Endothelial cell of umbilical vein (primary cell): ENCODE measurements around the gene TRAPPC12. TPM values are rescaled to one million over a fixed set of nuclear protein-coding genes. Genes with fewer than 3 reads are reported as not detected.

Experiments
- BruUV-seq: library from RNA; stranded (reverse); fragments of 400-500 nt; replicated peaks from 2 replicates; lab custom pipeline; 2021; lab: Mats Ljungman, UMichigan
- CTCF ChIA-PET: fragments of 300-600, 350-600 bp; sonication (Branson Sonifier 250); formaldehyde crosslinking; loops from one replicate; lab custom pipeline; 2021; ENCODE audit warnings: antibody characterized with exemption, inconsistent platforms; lab: Charles Lee
- POLR2A ChIA-PET: fragments of 300-600, 350-600 bp; sonication (Branson Sonifier 250); formaldehyde crosslinking; loops from one replicate; lab custom pipeline; 2021; ENCODE audit warnings: antibody characterized with exemption, inconsistent platforms; lab: Charles Lee
- DNase-seq: peaks from one replicate; pipeline ENCODE4 v3.0.0-alpha.2; 2011; ENCODE audit warnings: low read depth, low spot score
- FAIRE-seq: peaks from 2 replicates; lab custom pipeline; 2011; peaks lifted over from hg19 to GRCh38; lab: Jason Lieb, UNC
- H2AFZ ChIP-seq: 2 replicates; pipeline ENCODE4 v1.6.0; 2012; ENCODE audit warnings: low read depth, low read length, control low read depth, inconsistent platforms
- H3K27ac ChIP-seq: 2 replicates; pipeline ENCODE4 v1.5.1; 2011; ENCODE audit warnings: low read depth, mild to moderate bottlenecking, control low read depth, low read length, moderate library complexity; ENCODE audit not compliant: insufficient read depth
- H3K27me3 ChIP-seq, 2 experiments: 2 replicates each; pipeline versions ENCODE4 v1.6.0 to v1.6.1; 2011; ENCODE audit warnings: low read length in 2 of 2, mixed read lengths in 1 of 2; ENCODE audit not compliant: control insufficient read depth in 2 of 2, insufficient read depth in 2 of 2
- H3K36me3 ChIP-seq, 2 experiments: 2 replicates in 1 of 2; 3 replicates in 1 of 2; pipeline ENCODE4 v1.5.1; 2011; ENCODE audit warnings: low read length in 2 of 2, mild to moderate bottlenecking in 1 of 2, moderate library complexity in 1 of 2; ENCODE audit not compliant: control insufficient read depth in 2 of 2, insufficient read depth in 2 of 2; ENCODE audit errors: extremely low read depth in 1 of 2
- H3K4me1 ChIP-seq: 3 replicates; pipeline ENCODE4 v1.5.1; 2011; ENCODE audit warnings: mild to moderate bottlenecking, low read length; ENCODE audit not compliant: control insufficient read depth, insufficient read depth; ENCODE audit errors: extremely low read depth
- H3K4me2 ChIP-seq: 2 replicates; pipeline ENCODE4 v1.6.1; 2011; ENCODE audit warnings: low read length, control low read depth, mixed read lengths; ENCODE audit not compliant: insufficient read depth
- H3K4me3 ChIP-seq, 3 experiments: fragments of 200-600 bp in 1 of 3; sonication (generic), shearing (Covaris generic) in 1 of 3; replicated peaks in 1 of 3; 2 replicates each; pipeline ENCODE4 v1.5.1; 2011 to 2016; ENCODE audit warnings: control low read depth in 3 of 3, low read length in 3 of 3, mild to moderate bottlenecking in 2 of 3, inconsistent platforms in 1 of 3, low read depth in 1 of 3, moderate library complexity in 1 of 3; ENCODE audit not compliant: insufficient read depth in 1 of 3
- H3K79me2 ChIP-seq: 2 replicates; pipeline ENCODE4 v1.6.0; 2012; ENCODE audit warnings: low read length, inconsistent platforms; ENCODE audit not compliant: control insufficient read depth, insufficient read depth
- H3K9ac ChIP-seq: replicated peaks from 2 replicates; pipeline ENCODE3; 2011; ENCODE audit warnings: low read length, control low read depth; ENCODE audit not compliant: insufficient read depth; ENCODE audit errors: extremely low read depth
- H3K9me1 ChIP-seq: replicated peaks from 3 replicates; pipeline ENCODE4 v1.6.0; 2011; ENCODE audit warnings: mild to moderate bottlenecking, low read length; ENCODE audit not compliant: control insufficient read depth, insufficient read depth; ENCODE audit errors: extremely low read depth
- H3K9me3 ChIP-seq: replicated peaks from 2 replicates; pipeline ENCODE4 v1.5.1; 2012; ENCODE audit warnings: low read length, inconsistent platforms; ENCODE audit not compliant: control insufficient read depth, insufficient read depth
- H4K20me1 ChIP-seq: replicated peaks from 2 replicates; pipeline ENCODE3; 2011; ENCODE audit warnings: mild to moderate bottlenecking, low read length; ENCODE audit not compliant: control insufficient read depth, insufficient read depth; ENCODE audit errors: extremely low read depth
- EZH2 ChIP-seq: IDR thresholded peaks from 2 replicates; pipeline ENCODE4 v1.6.1; 2012; ENCODE audit warnings: borderline replicate concordance, low read depth, mild to moderate bottlenecking, moderate library complexity, low read length, inconsistent platforms; ENCODE audit not compliant: severe bottlenecking
- FOS ChIP-seq: IDR thresholded peaks from 2 replicates; pipeline ENCODE4 v1.6.1; 2011; ENCODE audit warnings: mild to moderate bottlenecking, low read length, moderate library complexity, borderline replicate concordance; ENCODE audit not compliant: insufficient read depth
- GATA2 ChIP-seq: IDR thresholded peaks from 2 replicates; pipeline ENCODE4 v1.7.0; 2011; ENCODE audit warnings: low read depth, mild to moderate bottlenecking, moderate library complexity, mixed read lengths, low read length; ENCODE audit not compliant: insufficient read length, insufficient read depth
- JUN ChIP-seq: IDR thresholded peaks from 2 replicates; pipeline ENCODE4 v1.6.1; 2011; ENCODE audit warnings: borderline replicate concordance, low read depth; ENCODE audit not compliant: insufficient read length, insufficient read depth
- MYC ChIP-seq: IDR thresholded peaks from one replicate; pipeline ENCODE4 v1.6.1; 2011; ENCODE audit warnings: mild to moderate bottlenecking, low read depth, low read length
- POLR2A ChIP-seq: IDR thresholded peaks from 2 replicates; pipeline ENCODE4 v1.6.1; 2012; ENCODE audit warnings: low read depth, mild to moderate bottlenecking, control low read depth, low read length
- POLR2AphosphoS5 ChIP-seq: IDR thresholded peaks from 2 replicates; pipeline ENCODE4 v1.6.1; 2012; ENCODE audit warnings: low read depth, mild to moderate bottlenecking, control low read depth, low read length, moderate library complexity; ENCODE audit not compliant: insufficient read depth
- dilution Hi-C: fragments of 300-500 bp; cut with MboI; formaldehyde crosslinking; loops from one replicate; pipeline ENCODE4 v1.15.0; 2019; ENCODE audit warnings: low sequenced_read_pairs; ENCODE audit not compliant: extremely low pct_ligation_motif_present
- intact Hi-C: fragments of 100-400 bp; cut with micrococcal nuclease; formaldehyde crosslinking; loops from one replicate; pipeline ENCODE4 v1.10.0; 2022
- polyA plus RNA-seq, 4 experiments: library from polyadenylated mRNA; depleted of rRNA in 3 of 4; stranded (reverse) in 3 of 4; unstranded in 1 of 4; fragments of >200 nt; gene quantifications; 2 replicates each; pipeline versions ENCODE4 v1.2.1 to v1.2.3, GENCODE V29; 2011 to 2012; ENCODE audit warnings: missing spikeins in 1 of 4
- total RNA-seq: library from RNA; stranded (reverse); gene quantifications from 2 replicates; pipeline ENCODE4 v1.2.3, GENCODE V29; 2021
- TF ChIP-seq, protein P1 (sequence below), 2 donors: IDR thresholded peaks; 1 replicate in 1 of 2; 2 replicates in 1 of 2; pipeline ENCODE4 v1.5.1; 2011; ENCODE audit warnings: low read length in 2 of 2, mild to moderate bottlenecking in 2 of 2, moderate library complexity in 2 of 2, control low read depth in 1 of 2, inconsistent platforms in 1 of 2, low read depth in 1 of 2; ENCODE audit not compliant: insufficient read depth in 1 of 2; ENCODE audit errors: extremely low read depth in 1 of 2
- TF ChIP-seq, protein P2 (sequence below): IDR thresholded peaks from 2 replicates; pipeline ENCODE4 v1.6.1; 2011; ENCODE audit not compliant: insufficient read depth, insufficient read length

Gene TRAPPC12
- total and polyA plus RNA-seq, 2 donors (not counting 3 experiments of a cell fraction or from before 2014, with no cell fraction given): 47.5 to 81.5 TPM

DNA sequence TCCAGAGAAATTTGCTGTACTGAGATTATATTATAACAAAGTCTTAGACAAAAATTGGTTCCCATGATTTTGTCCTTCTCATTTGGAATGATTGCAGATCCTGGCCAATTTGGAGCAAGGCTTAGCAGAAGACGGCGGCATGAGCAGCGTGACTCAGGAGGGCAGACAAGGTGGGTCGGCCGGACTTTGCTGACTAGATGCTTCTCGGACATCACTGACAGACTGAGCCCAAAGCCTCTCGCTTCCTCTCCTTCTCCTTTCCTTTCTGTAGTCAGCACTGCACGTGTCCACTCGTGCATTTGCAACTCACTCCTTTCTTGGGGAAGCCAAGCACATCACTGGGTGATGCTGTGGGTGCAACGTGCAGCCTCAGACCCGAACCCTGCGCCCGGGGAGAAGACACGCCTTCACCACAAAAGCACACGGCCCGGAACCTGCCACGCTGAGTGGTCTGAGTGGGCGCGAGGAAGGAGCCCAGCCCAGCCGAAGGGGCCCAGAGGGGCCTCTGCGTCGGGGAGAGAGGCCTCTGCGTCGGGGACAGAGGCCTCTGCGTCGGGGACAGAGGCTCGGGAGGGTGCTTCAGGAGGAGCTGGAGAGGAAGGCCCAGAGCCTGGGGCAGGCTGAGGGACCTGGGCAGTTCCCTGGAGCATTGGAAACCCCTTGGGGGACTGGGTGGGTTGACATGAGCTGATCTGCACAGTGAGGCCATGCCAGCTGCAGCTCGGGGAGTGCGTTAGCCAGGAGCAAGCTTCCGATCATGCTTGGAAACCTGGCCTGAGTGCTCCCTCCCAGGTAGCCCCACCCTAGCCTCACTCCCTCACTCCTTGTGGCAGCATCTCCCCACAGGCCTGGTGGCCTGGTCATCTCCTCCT, 78.3 kb downstream of the TRAPPC12 start:
- ChIA-PET POLR2A (no interaction called here), CTCF (interaction anchor here (1.7 kb wide), 1 partner anchor 34 kb away, joined by 4 read pairs; no protein-coding TSS in a partner anchor)
- Histone ChIP-seq H3K9me3 (no peaks in the 10 kb centered on the region), H3K36me3 (peaks cover 2 to 10% of the 10 kb centered on the region in 2 experiments), H3K27me3 (no peaks in the 10 kb centered on the region), H3K79me2 (no peaks in the 10 kb centered on the region), H3K4me1 (peaks cover 3% of the 10 kb centered on the region), H3K4me3 (no peak overlapping the region), H3K9me1 (no peaks in the 10 kb centered on the region), H2AFZ (no peak overlapping the region), H4K20me1 (no peaks in the 10 kb centered on the region), H3K9ac (no peak overlapping the region), H3K27ac (no peak overlapping the region), H3K4me2 (no peak overlapping the region)
- intact Hi-C loops (no loop called here), dilution Hi-C loops (no loop called here)
- DNase-seq (no peak), FAIRE-seq (no peak)
- TF ChIP-seq MYC: no peak
- TF ChIP-seq POLR2AphosphoS5: no peak
- no peak for TF ChIP-seq FOS
- TF ChIP-seq, protein P1, sequence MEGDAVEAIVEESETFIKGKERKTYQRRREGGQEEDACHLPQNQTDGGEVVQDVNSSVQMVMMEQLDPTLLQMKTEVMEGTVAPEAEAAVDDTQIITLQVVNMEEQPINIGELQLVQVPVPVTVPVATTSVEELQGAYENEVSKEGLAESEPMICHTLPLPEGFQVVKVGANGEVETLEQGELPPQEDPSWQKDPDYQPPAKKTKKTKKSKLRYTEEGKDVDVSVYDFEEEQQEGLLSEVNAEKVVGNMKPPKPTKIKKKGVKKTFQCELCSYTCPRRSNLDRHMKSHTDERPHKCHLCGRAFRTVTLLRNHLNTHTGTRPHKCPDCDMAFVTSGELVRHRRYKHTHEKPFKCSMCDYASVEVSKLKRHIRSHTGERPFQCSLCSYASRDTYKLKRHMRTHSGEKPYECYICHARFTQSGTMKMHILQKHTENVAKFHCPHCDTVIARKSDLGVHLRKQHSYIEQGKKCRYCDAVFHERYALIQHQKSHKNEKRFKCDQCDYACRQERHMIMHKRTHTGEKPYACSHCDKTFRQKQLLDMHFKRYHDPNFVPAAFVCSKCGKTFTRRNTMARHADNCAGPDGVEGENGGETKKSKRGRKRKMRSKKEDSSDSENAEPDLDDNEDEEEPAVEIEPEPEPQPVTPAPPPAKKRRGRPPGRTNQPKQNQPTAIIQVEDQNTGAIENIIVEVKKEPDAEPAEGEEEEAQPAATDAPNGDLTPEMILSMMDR (IDR thresholded peaks at IDR 0.05; ENCODE audit: extremely low read depth in 1 of 2, insufficient read depth in 1 of 2, low read depth in 1 of 2, low read length in 2 of 2): no peak
- TF ChIP-seq EZH2: no peak
- TF ChIP-seq, protein P2, sequence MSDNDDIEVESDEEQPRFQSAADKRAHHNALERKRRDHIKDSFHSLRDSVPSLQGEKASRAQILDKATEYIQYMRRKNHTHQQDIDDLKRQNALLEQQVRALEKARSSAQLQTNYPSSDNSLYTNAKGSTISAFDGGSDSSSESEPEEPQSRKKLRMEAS: no peak
- no peak for TF ChIP-seq JUN
- TF ChIP-seq POLR2A: no peak
- TF ChIP-seq GATA2: no peak
- no TSS peak for BruUV-seq
